SKM-1 (cell line): Measurements from ENCODE around the gene FLRT2.

Experiments
- DNase-seq: peaks from one replicate; lab custom pipeline; 2025; ENCODE audit not compliant: unreplicated experiment; lab: John Stamatoyannopoulos, UW

The FLRT2 gene

DNA sequence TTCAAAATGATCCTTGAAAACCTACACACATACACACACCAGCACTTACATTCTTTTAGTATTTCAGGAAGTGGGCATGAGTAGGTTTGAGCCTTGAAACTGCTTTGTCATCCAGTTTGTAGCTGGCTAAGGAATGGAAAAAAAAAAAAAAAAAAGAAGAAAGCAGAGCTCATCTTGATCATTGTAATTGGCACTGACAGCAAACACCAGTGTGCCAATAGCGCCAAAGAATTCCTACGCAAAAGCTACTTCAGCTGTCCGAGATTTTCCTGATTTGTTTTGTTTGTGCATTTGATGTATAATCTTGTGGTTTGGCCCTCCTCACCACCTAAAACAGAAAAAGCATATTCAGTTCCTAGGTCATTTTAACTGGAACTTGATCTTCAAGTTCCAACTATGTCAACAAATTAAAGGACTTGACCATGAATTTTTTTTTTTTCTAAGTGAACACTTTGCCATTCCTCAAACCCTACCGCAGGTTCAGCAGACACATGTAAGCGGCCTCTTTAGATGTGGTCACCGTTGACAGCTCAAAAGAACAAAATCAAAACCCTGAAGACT, 57.3 kb downstream of the FLRT2 start:
- DNase-seq: peak; percentile 26

GRCh38 chr14:85590784-85591183, 60.8 kb downstream of the FLRT2 start:
- no peak for DNase-seq

DNA sequence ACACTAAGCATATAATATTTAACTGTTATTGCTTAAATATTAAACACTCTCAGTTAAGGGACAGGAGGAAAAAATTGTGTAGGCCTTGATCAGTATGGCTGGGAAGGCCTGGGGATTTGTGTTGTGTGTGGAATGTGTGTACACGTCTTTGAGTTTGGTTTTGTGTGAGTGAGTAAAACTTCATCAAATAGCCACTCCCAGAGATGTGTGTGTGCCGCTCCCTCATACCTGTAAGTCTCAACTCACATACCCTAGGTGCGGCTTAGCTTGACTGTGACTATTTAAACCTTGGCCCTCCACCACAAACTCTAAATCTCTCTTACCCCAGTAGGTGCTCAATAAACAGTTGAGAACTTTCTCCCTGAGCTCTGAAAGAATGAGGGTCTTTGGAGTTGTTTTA, 64.3 kb downstream of the FLRT2 start:
- no peak for DNase-seq

DNA sequence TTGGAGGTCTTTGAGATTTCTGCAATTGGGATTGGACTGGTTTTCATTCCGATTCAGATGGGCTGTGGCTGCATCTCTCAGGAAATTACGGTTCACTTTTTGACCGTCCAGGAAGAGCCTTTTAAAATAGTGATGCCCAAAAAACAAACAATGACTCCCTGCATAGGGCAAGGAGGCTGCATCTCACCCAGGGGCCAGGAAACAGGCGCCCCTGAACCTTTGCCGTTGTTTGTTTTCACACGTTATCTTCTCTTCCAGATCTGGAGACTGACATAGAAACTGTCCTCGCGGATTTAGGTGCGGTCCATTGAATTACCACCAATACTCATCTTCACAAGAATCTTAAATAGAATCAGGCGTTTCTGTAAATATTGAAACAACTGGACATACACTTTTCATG, 66.0 kb downstream of the FLRT2 start:
- DNase-seq: no peak

DNA sequence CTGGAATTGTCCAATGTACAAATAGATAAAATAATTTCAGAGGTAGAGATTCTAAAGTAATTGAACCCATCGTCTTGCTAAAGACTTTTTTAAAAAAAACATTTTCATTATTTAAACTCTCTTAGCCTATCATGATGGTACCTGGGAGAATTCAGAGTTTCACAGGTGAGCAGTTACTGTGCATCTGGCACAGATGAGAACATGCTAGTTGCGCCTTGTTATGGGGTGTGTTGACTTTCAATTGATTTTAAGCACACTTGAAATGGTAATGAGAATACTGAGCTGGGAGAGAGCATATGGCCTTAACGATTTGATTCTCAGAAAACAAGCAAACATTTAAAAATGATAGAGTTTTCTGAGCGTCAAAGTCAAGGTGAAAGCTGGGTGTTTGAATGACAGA, 66.6 kb downstream of the FLRT2 start:
- no peak for DNase-seq

- no peak for DNase-seq
Observed at GRCh38 chr14:85597701-85598100, 67.8 kb downstream of the FLRT2 start.

DNA sequence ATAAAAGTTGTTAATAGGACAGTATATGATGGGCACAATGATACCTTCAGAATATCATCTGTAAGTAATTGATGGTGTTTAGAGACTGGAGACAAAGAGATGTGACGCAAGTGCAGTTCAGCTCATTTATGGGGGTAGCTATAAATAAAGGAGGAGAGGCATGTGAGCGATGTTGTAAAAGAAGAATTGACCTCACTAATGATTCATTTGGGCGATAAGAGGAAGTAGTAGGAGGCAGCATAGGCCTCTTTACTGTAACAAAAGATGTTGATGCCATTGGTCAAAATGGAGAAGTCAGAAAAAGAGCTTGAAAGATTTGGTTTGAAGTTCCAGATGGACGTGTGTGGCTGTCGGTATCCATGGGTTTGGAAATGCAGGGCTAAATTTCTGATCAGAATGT, 70.0 kb downstream of the FLRT2 start:
- peak; percentile 36 for DNase-seq

- no peak for DNase-seq
Observed at GRCh38 chr14:85601246-85601645, 71.3 kb downstream of the FLRT2 start.

- no peak for DNase-seq
Observed at GRCh38 chr14:85601690-85602089, 71.7 kb downstream of the FLRT2 start.

DNA sequence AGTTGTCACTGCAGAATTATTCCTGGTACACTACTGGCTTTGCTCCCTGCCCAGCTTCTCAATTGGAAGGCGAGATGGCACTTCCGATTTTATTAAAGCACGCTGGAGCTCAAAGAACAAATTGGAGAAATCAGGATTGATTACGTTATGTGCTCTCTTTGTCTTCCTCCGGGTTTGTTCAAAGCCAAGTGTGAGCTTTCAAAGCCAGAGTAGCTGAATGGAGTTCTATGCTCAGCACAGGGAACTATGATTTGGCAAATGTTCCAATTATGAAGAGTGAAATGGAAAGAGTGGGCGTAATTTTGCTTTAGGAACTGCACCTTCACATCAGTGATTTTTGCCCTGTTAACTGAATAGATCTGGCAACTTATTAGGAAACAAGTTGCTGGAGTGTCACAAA, 72.4 kb downstream of the FLRT2 start:
- DNase-seq: no peak

GRCh38 chr14:85604021-85604420, 74.1 kb downstream of the FLRT2 start:
- no peak for DNase-seq

GRCh38 chr14:85604714-85605113, 74.8 kb downstream of the FLRT2 start:
- no peak for DNase-seq

GRCh38 chr14:85607651-85608081, 77.7 kb downstream of the FLRT2 start:
- no peak for DNase-seq

DNA sequence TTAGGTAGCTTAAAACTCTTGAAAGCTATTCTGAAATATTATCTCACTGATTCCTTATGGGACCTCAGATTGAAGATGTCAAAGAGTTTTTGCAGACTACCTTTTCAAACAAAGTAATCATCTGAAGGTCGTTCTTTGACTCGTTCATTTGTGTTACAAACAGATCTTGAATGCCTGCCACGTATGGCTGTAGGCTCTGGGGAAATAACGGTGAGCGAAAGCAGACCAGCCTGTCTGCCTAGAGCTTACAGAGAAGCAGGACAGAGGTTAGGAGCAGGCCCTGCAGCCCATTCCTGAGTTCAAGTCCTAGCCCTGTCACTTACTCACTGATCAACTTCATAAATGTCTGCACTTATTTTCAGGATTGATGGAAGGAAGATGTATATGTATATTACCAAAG, 83.6 kb downstream of the FLRT2 start:
- no peak for DNase-seq

DNA sequence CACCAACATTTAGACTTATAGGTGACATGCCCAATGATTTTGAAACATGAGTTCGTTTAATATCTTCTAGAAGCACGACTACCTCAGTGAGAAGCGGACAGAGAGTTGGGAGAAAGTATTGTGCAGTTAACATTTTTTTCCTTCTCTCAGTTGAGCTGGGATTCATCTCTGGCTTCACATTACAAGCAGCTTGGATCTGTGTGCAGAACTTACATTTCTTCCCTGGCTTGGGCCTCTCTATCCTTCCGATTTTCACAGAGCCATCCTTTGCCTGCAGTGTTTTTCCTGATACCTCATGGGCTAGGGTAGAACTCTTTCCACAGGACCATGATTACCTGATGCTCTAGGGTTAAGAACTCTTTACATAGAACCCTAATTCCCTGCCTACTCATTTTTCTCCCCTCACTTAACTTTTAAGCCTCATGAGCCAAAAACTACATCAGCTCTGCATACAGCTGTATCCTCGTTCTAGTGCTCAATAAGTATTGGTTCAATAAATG, 86.5 kb downstream of the FLRT2 start:
- DNase-seq: no peak

DNA sequence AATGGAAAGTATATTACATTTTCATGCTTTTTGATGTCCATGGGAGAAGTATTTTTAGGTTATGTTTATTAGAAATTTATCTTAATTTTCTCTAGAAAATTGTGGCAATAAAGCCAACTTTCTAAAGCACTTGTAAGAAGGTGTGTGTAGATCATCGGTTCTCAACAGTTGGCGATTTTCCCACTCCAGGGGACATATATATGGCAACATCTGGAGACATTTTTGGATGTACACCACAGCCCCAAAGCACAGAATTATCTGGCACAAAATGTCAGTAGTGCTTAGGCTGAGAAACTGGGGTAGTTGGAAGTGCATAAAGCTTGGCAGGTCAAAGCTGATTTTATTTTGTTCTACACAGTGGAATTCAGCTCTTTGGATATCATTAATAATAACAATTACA, 86.9 kb downstream of the FLRT2 start:
- DNase-seq: no peak

DNA sequence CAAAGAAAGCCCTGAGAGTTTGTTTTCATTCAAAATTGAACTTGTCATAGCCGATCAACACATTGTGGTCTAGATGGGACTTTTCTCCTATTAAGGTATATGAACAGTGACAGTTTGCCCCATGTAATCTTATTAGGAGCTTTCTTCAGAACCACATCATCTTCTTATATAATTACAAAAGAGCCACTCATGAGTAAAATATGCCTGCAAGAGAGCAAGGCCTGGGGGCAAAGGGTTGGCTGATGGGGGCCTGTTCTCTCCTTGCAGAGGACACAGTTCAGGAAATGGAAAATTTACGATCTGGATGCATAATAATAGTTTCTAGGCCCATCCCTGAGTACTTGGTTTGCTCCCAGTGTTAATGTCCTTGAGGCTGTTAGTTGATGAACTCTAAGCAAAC, 87.8 kb downstream of the FLRT2 start:
- no peak for DNase-seq

GRCh38 chr14:85618390-85618789, 88.4 kb downstream of the FLRT2 start:
- no peak for DNase-seq

DNA sequence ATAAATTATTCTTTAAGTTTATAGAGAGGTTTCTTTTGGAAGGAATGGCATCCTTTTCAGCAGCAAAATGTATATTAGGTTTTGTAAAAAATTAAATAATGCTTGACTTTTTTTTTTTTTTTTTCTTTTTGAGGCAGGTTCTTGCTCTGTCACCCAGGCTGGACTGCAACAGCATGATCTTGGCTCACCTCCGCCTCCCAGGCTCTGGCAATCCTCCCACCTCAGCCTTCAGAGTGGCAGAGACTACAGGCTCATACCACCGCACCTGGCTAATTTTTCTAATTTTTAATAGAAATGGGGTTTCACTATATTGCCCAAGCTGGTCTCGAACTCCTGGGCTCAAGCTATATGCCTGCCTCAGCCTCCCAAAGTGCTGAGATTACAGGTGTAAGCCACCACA, 89.0 kb downstream of the FLRT2 start:
- DNase-seq: no peak

DNA sequence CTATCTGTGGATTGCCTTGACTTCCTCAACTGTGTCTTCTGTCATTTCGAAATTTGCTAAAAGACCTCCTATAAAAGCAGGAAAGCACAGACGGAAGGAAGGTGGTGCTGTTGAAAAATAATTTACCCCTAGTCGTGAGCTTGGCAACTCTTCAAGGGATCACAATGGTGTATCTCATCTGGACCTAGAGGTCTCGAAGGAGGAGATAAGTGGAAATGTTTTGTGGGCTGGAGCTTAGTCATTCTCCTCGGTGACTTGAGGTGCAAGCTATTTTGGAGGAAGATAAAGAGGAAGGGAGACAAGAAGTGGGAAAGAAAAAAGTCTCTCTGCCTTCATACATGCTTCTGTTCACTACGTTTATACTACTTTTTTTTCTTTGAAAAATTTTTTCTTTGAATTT, 89.9 kb downstream of the FLRT2 start:
- DNase-seq: no peak

DNA sequence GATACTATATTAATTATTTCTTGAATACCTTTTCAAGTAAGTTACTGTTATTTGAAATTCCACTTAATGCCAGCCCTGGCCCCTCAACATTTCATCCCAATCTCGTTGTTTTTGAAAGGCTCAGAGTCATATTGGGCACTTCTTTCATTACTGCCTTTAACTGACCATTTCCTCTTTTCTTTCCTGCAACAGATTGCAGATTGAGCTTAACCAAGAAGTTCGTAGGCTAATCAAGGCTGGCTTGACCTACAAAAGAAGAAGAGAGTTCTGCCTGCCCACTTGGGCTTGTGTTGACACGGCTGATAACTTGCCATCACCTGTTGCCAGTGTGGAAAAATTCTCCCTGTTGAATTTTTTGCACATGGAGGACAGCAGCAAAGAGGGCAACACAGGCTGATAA, 91.0 kb downstream of the FLRT2 start:
- peak; percentile 1 for DNase-seq

DNA sequence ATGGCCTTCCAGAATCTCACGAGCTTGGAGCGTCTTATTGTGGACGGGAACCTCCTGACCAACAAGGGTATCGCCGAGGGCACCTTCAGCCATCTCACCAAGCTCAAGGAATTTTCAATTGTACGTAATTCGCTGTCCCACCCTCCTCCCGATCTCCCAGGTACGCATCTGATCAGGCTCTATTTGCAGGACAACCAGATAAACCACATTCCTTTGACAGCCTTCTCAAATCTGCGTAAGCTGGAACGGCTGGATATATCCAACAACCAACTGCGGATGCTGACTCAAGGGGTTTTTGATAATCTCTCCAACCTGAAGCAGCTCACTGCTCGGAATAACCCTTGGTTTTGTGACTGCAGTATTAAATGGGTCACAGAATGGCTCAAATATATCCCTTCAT, 92.2 kb downstream of the FLRT2 start:
- no peak for DNase-seq

- no peak for DNase-seq
Observed at GRCh38 chr14:85622986-85623685, 93.2 kb downstream of the FLRT2 start.
